NCI-H748 (cell line): ENCODE data around the gene LDB2.
"Not testable (repeated sequence)": the region's sequence is repeated elsewhere in the genome, so short reads cannot be mapped to it uniquely, and the experiment has no call there.

Experiments
- DNase-seq: peaks from one replicate; lab custom pipeline; 2025; ENCODE audit not compliant: unreplicated experiment; lab: John Stamatoyannopoulos, UW

Gene LDB2

DNA sequence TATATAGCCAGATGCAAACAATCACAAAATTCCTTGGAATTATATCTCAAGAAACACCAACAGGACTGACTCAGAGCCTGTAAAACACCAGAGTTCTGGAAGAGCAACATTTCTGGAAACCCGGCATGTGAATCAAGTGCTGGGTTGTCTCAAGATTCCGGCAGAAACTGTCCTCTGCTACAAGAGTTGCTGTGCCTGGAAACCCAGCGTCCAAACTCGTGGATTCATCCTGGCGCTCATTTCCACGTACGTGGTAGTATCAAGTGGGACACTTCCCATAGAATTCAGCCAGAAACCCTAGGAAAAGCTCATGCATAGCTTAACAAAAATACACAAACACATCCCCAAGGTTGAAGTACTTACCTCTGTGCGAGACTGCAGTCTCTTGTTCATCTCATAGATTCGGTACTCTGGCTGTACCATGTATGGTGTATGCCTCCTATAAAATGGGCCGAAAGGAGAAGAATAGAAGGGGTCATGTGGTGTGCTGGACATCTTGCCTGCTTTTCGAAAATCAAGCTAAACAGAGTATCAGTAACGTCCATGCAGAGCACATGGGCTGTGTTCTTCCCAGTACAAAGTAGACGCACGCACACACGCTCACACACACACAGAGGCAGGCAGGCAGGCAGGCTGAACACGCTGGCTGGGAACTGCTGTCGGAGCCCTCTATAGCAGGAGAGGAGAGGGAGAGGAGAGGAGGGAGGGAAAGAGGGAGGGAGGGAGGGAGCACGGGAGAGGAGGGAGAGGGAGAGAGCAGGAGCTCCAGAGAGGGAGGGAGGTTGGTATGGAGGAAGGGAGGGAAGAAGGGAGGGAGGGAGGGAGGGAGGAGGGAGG lies at the start of gene LDB2:
LDB2 (minus strand) TSS at position 655 of the 837 bp plus-strand sequence.
- no peak for DNase-seq

- DNase-seq: peak; percentile 2
Observed at GRCh38 chr4:16942491-16942890, 44.0 kb upstream of the LDB2 start.

GRCh38 chr4:16939178-16939577 lies 40.7 kb upstream of the LDB2 start:
- DNase-seq: no peak

- DNase-seq: no peak
Observed at GRCh38 chr4:16938512-16939040, 40.1 kb upstream of the LDB2 start.

- DNase-seq: no peak
Observed at GRCh38 chr4:16931339-16932305, 33.2 kb upstream of the LDB2 start.

GRCh38 chr4:16926214-16926613 lies 27.8 kb upstream of the LDB2 start:
- no peak for DNase-seq

- not testable (repeated sequence) for DNase-seq
Observed at GRCh38 chr4:16918716-16919115, 20.3 kb upstream of the LDB2 start.

DNA sequence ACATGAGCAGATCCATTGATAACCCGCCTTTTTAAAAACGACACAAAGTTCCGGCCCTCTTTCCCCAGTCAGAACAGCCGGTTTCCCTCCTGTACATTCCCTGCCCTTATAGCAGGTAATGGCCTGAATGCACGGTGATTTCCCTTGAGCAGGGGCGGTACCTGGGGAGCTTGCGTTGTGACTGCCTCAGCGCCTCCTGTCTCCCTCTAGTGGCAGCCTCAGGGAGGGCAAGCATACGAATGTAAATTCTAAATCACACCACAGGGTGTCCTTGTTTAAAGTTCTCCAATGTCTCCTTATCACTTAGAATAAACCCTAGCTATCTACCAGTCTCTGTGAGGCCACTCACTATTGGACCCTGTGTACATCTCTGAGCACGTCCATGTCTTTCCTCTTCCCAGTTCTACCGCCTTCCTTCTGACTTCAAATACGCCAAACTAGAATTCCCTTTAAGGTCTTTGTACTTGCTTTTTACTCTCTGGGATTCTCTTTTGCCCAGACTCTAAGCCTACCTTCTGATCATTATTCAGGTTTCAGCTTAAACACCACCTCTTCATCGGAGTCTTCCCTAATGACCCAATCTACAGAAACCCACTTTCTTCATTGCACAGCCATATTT lies 18.4 kb upstream of the LDB2 start:
- peak; percentile 55 for DNase-seq

DNA sequence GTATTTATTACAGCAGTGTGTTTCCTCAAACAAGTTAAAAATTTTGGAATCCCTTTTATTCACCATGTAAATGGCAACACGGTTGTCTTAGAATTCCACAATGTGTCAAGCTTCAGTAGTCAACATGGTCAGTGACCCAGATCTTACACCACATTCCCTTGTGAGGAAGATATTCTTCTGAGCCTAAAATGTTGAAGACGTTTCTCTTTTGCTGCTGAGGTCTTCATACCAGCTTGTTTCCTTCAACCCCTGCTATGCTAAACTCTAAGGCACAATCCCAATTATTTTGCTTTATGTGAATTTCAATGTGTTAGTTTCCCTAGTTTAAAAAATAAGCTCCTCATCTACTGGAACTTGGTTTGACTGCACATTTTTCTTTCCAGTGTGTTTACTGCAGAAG lies 17.6 kb upstream of the LDB2 start:
- no peak for DNase-seq

DNA sequence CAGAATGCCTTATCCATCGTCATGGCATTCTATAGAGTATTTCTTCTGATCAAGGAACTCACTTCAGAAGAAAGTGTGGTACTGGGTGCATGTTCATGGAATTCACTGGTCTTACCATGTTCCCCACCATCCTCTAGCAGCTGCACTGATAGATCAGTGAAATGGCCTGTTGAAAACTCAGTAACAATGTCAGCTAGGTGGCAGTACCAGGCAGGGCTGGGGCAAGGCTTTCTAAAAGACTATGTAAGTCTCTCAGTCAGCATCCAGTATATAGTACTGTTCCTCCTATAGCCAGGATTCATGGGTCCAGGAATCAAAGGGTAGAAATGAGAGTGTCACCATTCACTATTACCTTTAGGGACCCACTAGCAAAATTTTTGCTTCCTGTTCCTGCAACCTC lies 15.8 kb upstream of the LDB2 start:
- no peak for DNase-seq

DNA sequence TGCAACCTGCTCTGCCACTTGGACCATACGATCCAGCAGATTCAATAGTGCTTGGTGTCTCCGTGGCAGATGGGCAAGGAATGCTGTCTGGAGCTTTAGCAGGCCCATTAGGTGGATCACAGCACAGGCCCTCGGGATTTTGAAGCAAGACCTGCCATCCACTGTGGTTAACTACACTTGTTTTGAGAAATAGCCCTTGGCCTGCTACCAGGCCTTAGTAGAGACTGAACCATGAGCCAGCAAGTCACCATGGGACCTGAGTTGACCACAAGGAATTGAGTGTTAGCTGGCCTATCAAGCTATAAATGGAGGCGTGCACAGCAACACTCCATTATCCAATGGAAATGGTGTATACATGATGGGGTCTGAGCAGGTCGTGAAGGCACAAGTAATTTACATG lies 14.5 kb upstream of the LDB2 start:
- no peak for DNase-seq

- no peak for DNase-seq
Observed at GRCh38 chr4:16909281-16909680, 10.8 kb upstream of the LDB2 start.

- no peak for DNase-seq
Observed at GRCh38 chr4:16908377-16909021, 10.1 kb upstream of the LDB2 start.

- DNase-seq: no peak
Observed at GRCh38 chr4:16900325-16900724, 1.9 kb upstream of the LDB2 start.

DNA sequence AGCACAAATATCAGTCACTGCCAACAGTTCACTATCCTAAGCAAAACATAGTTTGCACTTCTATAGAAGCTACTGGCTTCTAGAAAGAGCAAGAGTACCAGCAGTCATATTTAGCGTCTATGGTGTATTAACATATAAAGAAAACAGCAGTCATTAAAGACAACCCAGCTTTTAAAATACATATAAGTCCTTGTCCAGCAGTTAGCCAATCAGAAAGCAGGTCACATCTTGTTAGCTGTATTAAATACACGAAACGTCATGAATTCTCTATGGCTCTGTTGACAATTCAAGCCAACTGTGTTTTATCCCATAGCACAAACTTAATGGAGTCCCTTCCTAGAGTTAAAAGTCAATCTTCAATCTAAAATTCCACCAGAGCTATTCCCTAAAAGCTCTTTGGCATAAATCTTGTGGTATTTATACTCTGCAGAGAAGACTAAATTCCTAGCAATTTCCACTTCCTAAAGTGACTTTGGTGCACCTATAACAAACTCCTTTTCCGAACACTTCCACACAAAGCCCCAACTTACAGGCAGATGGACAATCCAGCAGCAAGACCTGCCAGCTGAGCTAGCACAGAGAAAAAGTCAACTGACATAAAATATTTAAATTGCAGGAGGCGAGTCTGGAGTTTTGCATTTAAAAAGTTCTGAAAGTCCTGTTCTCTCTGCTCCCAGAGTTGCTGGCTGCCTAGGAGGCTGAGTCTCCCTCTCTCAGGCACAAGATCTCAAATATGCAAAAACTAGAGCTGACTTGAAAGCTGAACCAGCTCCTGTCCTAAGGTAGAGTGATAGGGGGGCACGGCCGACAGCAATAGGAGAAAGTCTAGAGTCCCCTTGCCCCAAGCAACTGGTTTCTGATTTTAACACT lies 1.3 kb downstream of the LDB2 start:
- no peak for DNase-seq

- no peak for DNase-seq
Observed at GRCh38 chr4:16894406-16894805, 4.0 kb downstream of the LDB2 start.

DNA sequence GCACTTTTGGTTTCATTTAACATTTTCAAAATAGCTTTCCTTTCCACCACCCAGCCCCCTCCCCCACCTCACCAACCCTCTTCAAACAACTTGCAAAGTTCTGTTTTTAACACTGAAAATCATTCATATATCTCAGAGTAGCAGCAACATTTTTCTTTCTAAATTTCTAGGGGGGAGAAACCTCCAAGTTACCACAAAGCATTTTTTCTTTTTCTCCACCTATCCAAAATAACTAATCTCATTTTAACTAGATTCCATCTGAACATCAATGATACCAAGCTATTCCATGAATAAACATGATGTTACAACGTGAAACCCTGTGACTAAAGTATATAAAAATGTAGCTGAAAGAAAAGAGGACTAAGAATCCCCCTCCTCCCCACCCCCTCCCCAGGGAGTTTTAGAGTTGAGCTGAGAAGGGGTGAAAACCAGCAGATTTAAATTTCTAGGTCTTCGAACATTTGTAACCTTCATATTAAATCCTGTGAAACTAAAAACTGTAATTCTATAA lies 5.2 kb downstream of the LDB2 start:
- DNase-seq: no peak

DNA sequence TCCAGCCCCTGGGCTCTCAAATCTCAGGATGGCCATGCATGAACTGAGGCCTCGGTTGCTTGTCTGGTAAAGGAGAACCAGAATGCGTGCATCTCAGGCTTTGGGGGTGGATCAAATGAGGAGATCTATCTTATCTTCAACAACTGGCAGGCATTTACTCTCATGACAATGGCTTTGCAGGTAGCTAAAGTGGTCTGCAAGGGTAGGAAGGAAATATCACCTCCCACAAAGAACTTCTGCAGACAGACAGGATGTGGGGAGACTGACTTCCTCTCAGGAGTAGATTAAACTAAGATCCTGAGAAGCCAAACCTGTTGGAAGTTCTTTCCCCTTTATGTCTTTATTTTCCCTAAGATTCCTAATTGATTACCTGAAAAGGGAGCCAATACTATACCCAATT lies 7.8 kb downstream of the LDB2 start:
- DNase-seq: no peak

DNA sequence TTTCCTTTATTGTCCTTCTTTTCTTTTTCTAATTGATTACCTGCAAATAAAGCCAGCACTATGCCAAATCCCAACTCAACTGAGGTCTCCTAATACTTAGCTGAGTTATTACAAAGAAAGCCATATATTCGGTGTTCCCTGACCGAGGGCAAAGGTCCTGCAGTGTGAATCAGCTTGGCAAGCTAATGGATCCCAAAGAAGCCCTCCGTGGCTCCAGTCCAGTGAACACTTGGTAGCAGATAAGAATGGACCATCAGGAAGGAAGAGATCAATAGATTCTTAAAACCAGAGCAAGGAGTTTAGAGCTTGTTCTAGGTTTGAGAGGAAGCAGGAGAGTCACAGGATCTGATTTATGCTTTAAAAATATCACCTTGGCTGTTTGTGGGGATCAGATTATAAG lies 8.5 kb downstream of the LDB2 start:
- no peak for DNase-seq

DNA sequence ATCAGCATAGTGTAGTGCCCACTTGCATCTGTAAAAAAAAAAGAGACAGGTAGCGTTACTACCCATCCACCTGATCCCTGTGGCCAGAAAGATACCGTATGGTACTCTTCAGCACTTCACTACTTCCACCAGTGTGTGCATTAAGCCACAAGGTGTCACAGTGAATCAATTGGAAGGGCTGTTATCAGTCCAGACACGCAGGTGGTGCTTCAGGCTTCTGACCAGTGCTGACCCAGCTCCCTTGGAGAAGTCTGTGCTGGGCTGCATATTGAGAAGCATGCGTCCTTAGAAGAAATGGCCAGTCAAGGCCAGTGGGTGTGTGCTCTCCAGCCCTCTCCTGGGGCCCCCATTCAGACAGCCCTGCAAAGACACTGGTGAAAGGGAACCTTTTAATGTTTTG lies 10.6 kb downstream of the LDB2 start:
- no peak for DNase-seq
